ENCODE results near the gene TRIM54.
A peak's percentile ranks its signal among the peaks of the same experiment; 100 is the strongest.

Gene TRIM54
- total RNA-seq: 1.2 to 19.6 (median 12.5) reads per million in 17 experiments

DNA sequence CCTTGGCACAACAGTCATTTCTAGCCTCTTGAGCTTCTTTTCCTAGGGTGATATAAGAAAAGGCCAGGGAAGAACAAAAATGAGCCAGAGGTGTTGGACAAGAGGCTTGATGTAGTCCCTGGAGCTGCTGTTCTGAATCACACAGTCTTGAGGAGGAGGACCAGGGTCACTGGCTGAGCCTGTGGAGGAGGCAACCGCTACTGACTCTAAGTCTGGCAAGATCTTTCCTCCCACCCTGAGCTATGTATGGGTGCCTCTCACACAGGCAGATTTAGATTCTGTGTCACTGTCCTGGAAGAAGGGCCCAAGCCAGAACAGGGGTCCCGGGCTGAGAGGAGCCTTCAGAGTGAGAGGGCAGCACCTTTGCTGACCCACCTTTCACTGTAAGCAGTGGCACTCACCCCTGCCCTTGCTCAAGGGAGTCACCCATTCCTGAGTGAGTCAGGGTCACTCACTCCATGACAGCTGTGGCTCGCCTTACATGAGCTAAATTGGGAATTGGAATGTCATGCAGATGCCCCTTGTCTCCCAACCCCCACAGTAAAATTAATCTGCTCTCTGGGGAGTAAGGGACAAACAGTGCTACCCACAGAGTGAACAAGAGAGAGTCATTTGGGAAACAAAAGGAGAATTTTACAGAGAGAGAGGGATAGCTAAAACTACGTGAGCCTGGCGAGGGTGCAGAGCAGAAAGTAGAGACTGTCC lies at the start of gene TRIM54:
TRIM54 (plus strand) TSS at position 575 of the 705 bp plus-strand sequence. CDS start 303 bp downstream, outside the sequence.
- DNase-seq: peak; percentile 55 to 73 (median 68)

- no peak for DNase-seq
Observed at GRCh38 chr2:27233341-27233740, 48.9 kb upstream of the TRIM54 start.

DNA sequence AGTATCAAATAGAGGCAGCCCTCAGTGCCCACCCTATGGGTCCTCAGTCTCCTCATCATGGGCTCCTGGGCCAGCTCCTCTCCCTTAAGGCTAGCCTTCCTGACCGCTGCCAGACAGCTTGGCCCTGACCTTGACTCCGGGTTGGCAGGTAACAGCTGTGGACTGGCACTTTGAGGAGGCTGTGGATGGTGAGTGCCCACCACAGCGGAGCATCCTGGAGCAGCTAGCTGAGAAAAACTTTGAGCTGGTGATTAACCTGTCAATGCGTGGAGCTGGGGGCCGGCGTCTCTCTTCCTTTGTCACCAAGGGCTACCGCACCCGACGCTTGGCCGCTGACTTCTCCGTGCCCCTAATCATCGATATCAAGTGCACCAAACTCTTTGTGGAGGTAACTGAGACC lies 46.1 kb upstream of the TRIM54 start:
- no peak for DNase-seq

DNA sequence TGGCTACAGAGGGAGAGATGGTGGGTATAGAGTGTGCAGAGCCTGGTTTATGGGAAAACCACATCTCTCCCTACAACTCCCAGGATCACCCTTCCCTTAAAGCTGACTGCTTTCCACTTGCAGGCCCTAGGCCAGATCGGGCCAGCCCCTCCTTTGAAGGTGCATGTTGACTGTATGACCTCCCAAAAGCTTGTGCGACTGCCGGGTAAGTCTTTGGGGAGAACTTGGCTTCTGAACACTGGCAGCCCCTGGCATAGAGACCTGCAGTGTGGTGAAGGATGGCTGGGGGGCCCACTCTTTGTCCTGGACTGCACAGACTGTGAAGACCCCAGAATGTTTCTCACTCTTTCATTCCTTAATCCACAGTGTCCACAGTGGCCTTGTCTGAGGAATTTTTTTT lies 45.6 kb upstream of the TRIM54 start:
- no peak for DNase-seq

GRCh38 chr2:27237341-27237945 lies 44.8 kb upstream of the TRIM54 start:
- no peak for DNase-seq

GRCh38 chr2:27238976-27239375 lies 43.3 kb upstream of the TRIM54 start:
- DNase-seq: no peak

DNA sequence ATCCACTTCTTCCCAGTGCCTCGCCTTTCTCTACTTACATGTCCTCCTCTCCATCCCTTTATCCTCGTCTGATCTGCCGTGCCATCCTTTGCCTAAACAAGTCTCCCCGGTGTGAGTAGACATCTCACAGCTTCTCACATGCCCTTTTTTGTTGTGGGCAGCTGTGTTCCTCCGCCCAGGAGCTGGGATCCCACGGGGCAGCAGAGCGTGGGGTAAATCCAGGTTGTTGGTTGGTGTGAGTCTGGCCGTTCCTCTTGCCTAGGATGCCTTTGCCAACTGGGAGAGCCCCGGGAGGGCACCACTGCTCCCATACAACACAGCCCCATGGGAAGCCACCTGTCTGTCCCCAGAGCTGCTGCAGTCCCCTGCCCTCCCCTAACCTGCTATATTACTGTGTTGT lies 41.8 kb upstream of the TRIM54 start:
- DNase-seq: no peak

- no peak for DNase-seq
Observed at GRCh38 chr2:27241761-27242613, 40.2 kb upstream of the TRIM54 start.

GRCh38 chr2:27242614-27242951 lies 39.6 kb upstream of the TRIM54 start:
- no peak for DNase-seq

GRCh38 chr2:27243391-27244130 lies 38.7 kb upstream of the TRIM54 start:
- no peak for DNase-seq

GRCh38 chr2:27245116-27245515 lies 37.1 kb upstream of the TRIM54 start:
- no peak for DNase-seq

DNA sequence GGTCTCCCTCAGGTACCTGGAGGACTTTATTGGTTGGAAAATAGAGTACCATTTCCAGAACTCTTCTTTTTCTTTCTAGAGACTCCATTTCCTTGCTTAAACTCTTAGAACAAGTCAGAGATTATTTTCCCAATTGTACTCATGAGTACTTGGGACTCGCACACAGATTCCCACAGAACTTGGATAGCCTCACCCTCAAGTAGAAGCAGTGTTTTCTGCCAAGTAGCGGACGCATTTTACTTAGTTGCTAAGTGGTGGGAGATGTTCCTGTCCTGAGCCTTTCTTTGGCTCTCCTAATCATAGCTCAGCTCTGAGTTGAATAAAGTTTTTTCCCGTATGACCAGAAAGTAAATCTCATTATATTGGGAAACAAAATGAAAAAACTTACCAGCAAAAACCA lies 36.6 kb upstream of the TRIM54 start:
- DNase-seq: no peak

DNA sequence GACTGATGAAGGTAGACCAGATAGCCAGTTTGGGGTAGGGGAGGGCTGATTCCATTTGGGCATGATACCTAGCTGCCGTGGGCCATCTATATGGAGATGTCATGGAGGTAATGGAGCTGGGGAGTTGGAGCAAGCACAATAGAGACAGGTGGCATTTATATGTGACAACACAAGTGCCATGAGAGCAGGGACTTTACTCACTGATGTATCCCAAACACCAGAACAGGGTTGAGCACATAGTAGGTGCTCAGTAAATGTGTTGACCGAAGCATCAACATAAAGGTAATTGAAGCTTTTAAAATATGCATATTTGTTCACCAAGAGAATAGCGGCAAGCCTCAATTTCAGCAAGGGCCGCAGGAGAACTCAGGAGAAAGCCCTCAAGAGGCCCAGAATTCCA lies 34.3 kb upstream of the TRIM54 start:
- no peak for DNase-seq

- DNase-seq: no peak
Observed at GRCh38 chr2:27249159-27249890, 32.9 kb upstream of the TRIM54 start.

DNA sequence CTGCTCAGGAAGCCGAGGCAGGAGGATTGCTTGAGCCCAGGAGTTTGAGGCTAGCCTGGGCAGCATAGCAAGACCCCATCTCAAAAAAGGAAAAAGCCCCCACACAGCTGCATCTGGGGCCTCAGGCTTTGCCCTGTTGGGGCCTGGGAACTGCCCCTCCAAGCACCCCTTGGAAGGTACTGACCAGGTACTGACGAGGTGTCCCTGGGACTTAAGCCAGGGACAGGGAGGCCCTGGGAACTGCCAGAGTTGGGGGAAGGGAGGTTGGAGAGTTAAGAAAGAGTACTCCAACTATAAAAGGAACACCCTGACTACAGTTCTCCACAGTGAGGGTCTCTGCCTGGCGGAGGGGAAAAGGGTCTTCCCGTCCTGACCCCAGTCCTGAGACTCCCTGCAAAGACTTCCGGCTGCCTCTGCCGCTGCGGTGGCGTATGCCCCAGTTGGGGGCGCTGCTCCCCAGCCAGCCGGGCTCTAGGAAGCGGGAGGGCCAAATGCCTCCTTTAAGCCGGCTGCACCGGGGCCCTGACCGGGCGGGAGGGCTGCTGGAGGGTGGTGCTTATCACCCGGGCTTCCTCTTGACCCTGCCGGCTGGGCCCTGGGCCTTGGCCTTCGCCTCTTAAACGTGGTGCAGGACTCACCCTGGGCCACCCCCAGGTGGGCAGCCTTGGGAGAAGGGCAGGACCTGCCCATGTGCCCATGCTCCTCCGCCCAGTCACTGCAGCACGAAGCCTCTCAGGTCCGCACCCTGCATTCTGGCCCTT lies 32.2 kb upstream of the TRIM54 start:
- DNase-seq: peak; percentile 76 to 89 (median 82)

DNA sequence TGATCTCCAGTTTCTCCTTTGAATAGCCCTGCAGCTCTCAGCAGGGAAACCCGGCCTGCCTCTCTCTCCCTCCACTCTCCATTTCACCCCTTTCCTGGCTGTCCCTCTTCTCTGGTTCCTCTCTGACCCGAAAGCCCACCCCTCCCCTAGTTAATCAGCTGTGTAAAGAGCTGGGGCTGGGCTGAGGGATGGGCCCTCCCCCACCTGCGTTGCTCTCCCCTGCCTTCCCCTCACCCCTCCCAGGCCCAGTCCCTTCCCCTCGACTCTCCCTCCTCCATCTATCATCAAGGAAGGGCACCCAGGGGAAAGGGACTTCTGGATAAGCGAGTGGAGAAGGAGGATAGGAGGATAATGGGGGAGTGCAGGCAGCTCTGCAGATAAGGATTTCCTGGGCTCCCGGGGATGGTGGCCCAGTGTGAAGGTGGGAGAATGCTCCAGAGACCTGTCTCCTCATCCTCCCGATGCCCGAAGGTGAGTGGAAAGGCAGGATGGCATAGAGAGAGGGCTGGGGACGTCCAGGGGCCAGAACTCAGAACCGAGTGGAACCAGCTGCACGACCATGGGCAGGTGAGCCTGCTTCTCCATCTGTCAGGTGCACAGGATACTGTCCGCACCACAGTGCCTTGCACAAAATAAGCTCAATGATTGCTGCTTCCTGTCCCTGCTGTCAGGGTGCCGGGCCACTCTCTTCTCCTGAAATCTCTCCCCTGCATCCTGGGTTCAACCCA lies 31.4 kb upstream of the TRIM54 start:
- DNase-seq: no peak

DNA sequence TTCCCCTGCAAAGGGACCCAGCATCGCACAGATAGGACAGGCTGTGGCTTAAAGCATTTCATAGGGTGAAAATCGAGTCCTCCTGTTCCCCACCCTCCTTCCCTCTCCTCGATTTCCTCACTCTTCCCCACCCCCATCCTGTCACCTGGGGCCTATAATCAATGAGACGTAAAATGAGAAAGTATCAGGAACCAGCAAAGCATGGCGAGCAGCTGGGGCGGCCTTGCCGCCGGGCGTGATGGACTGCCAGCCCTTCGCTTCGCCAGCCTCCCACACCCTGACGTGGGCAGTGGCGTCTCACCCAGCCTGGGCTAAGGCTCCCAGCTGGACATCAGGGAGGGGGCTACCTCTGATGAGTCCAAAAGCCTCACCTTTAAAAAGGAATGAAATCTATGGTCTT lies 30.5 kb upstream of the TRIM54 start:
- DNase-seq: no peak

DNA sequence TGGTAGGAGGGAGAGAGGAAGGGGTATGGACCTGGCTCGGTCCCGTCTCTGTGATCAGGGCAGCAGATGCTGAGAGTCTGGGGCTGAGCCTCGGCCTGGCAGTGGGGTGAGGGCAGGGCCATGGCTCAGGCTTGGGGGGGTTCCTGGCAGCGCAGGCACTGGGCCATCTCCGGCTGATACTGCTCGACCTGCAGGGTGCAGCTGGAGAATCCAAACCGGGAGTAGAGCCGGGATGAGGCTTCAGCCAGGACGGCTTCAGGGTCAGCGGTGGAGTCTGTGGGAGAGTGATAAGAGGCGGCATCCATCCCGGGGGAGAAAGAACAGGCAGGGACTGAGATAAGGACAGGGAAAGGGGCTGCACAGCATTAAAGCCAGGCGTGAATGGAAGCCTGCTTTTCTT lies 27.0 kb upstream of the TRIM54 start:
- no peak for DNase-seq

DNA sequence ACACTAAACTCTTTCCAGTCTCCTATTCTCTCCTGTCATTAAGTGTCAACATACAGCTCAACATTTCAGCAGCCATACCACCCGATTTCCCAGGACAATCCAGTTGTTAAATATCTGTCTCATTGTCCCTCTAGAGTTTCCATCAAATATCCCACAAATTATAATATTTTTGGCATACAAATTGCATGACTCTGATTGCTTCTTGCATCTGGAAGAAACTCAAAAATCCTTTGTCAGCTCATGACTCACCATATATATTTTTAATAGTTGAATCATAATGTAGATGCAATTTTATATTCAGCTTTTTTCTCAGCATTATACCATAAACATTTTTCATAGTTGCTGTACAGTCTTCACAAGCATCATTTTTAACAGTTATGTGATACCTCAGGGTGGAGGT lies 26.6 kb upstream of the TRIM54 start:
- DNase-seq: no peak

GRCh38 chr2:27256855-27257454 lies 25.3 kb upstream of the TRIM54 start:
- DNase-seq: no peak

All from suppressor macrophage (primary cell).